ENCODE results near the gene ACOT11. TPM values are rescaled to one million over a fixed set of nuclear protein-coding genes. Genes with fewer than 3 reads are reported as not detected.

Gene ACOT11
- total RNA-seq, 1 experiment from 2014 or later = 4.2 TPM

GRCh38 chr1:54545916-54546635, 2.0 kb upstream of the ACOT11 start:
- Mint-ChIP-seq H3K4me3 (no peak overlapping the region), H3K4me1 (peaks cover 39% of the 10 kb centered on the region), H3K36me3 (no peaks in the 10 kb centered on the region), H3K27ac (no peak overlapping the region), H3K27me3 (ENCODE audit: low read depth) (0 out of 2 replicates have a peak, but pooled peaks cover 7% of the 10 kb centered on the region), H3K9me3 (no peaks in the 10 kb centered on the region)
- POLR2A ChIA-PET = no interaction called here
- CTCF ChIA-PET = interaction anchor here (1.3 to 3.0 kb wide), 2 partner anchors 27 to 47 kb away, joined by 3 to 25 read pairs; no protein-coding TSS in a partner anchor
- TF ChIP-seq ZBTB21 (CRISPR knock-in tag; IDR thresholded peaks at IDR 0.05; ENCODE audit: borderline replicate concordance) = no peak
- no peak for TF ChIP-seq ZNF532 (CRISPR knock-in tag; IDR thresholded peaks at IDR 0.05; ENCODE audit: borderline replicate concordance)
- no peak for TF ChIP-seq IRF1 (CRISPR knock-in tag; IDR thresholded peaks at IDR 0.05)
- TF ChIP-seq CREB1 (CRISPR knock-in tag; IDR thresholded peaks at IDR 0.05) = no peak
- TF ChIP-seq, protein P1, sequence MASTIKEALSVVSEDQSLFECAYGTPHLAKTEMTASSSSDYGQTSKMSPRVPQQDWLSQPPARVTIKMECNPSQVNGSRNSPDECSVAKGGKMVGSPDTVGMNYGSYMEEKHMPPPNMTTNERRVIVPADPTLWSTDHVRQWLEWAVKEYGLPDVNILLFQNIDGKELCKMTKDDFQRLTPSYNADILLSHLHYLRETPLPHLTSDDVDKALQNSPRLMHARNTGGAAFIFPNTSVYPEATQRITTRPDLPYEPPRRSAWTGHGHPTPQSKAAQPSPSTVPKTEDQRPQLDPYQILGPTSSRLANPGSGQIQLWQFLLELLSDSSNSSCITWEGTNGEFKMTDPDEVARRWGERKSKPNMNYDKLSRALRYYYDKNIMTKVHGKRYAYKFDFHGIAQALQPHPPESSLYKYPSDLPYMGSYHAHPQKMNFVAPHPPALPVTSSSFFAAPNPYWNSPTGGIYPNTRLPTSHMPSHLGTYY (CRISPR knock-in tag; IDR thresholded peaks at IDR 0.05) = no peak
- TF ChIP-seq ZNF219 (CRISPR knock-in tag; IDR thresholded peaks at IDR 0.05; ENCODE audit: borderline replicate concordance) = no peak
- no peak for TF ChIP-seq EMX1 (CRISPR knock-in tag; IDR thresholded peaks at IDR 0.05)
- TF ChIP-seq, protein P2, sequence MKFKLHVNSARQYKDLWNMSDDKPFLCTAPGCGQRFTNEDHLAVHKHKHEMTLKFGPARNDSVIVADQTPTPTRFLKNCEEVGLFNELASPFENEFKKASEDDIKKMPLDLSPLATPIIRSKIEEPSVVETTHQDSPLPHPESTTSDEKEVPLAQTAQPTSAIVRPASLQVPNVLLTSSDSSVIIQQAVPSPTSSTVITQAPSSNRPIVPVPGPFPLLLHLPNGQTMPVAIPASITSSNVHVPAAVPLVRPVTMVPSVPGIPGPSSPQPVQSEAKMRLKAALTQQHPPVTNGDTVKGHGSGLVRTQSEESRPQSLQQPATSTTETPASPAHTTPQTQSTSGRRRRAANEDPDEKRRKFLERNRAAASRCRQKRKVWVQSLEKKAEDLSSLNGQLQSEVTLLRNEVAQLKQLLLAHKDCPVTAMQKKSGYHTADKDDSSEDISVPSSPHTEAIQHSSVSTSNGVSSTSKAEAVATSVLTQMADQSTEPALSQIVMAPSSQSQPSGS (CRISPR knock-in tag; IDR thresholded peaks at IDR 0.05; ENCODE audit: borderline replicate concordance, low read depth) = no peak
- TF ChIP-seq, protein P3, sequence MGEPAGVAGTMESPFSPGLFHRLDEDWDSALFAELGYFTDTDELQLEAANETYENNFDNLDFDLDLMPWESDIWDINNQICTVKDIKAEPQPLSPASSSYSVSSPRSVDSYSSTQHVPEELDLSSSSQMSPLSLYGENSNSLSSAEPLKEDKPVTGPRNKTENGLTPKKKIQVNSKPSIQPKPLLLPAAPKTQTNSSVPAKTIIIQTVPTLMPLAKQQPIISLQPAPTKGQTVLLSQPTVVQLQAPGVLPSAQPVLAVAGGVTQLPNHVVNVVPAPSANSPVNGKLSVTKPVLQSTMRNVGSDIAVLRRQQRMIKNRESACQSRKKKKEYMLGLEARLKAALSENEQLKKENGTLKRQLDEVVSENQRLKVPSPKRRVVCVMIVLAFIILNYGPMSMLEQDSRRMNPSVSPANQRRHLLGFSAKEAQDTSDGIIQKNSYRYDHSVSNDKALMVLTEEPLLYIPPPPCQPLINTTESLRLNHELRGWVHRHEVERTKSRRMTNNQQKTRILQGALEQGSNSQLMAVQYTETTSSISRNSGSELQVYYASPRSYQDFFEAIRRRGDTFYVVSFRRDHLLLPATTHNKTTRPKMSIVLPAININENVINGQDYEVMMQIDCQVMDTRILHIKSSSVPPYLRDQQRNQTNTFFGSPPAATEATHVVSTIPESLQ (CRISPR knock-in tag; IDR thresholded peaks at IDR 0.05) = no peak
- no peak for TF ChIP-seq E2F5 (CRISPR knock-in tag; IDR thresholded peaks at IDR 0.05)
- TF ChIP-seq SMAD4 (CRISPR knock-in tag; IDR thresholded peaks at IDR 0.05) = no peak
- TF ChIP-seq, protein P4, sequence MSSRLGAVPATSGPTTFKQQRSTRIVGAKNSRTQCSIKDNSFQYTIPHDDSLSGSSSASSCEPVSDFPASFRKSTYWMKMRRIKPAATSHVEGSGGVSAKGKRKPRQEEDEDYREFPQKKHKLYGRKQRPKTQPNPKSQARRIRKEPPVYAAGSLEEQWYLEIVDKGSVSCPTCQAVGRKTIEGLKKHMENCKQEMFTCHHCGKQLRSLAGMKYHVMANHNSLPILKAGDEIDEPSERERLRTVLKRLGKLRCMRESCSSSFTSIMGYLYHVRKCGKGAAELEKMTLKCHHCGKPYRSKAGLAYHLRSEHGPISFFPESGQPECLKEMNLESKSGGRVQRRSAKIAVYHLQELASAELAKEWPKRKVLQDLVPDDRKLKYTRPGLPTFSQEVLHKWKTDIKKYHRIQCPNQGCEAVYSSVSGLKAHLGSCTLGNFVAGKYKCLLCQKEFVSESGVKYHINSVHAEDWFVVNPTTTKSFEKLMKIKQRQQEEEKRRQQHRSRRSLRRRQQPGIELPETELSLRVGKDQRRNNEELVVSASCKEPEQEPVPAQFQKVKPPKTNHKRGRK (CRISPR knock-in tag; IDR thresholded peaks at IDR 0.05; ENCODE audit: borderline replicate concordance) = no peak
- TF ChIP-seq OVOL2 (CRISPR knock-in tag; IDR thresholded peaks at IDR 0.05; ENCODE audit: borderline replicate concordance) = no peak
- TF ChIP-seq NFATC4 (CRISPR knock-in tag; IDR thresholded peaks at IDR 0.05) = no peak
- ATAC-seq (no peak), DNase-seq (ENCODE audit: low spot score) (no peak)
